ENCODE data around the gene PRKAG3. TPM values are rescaled to one million over a fixed set of nuclear protein-coding genes. Genes with fewer than 3 reads are reported as not detected.

The PRKAG3 gene
- total RNA-seq, 1 experiment from 2014 or later, result not detected

- intact Hi-C loops (cut with micrococcal nuclease; ENCODE audit: unreplicated experiment), result no loop called here
- H3K27me3 Mint-ChIP-seq (ENCODE audit: insufficient read depth, unreplicated experiment), result no peaks in the 10 kb centered on the region
- H3K4me1 Mint-ChIP-seq (ENCODE audit: low read depth, unreplicated experiment), result peaks cover 30% of the 10 kb centered on the region
Observed at GRCh38 chr2:218785103-218785502, 46.5 kb downstream of the PRKAG3 start.

GRCh38 chr2:218783688-218784087 is 47.9 kb downstream of the PRKAG3 start:
- intact Hi-C loops (cut with micrococcal nuclease; ENCODE audit: unreplicated experiment), result loop anchor here (2.0 kb wide), 1 partner anchor 73 kb away; the partner anchor contains the start of gene TTLL4
- CTCF ChIA-PET, result interaction anchor here (0.6 to 1.2 kb wide), 2 partner anchors 12 to 111 kb away, joined by 3 read pairs; no protein-coding TSS in a partner anchor
- peaks cover 15% of the 10 kb centered on the region; the same call in 1 of the 2 replicates for H3K4me1 ChIP-seq
- Mint-ChIP-seq H3K4me1 (ENCODE audit: low read depth, unreplicated experiment) (peaks cover 31% of the 10 kb centered on the region), H3K27ac (ENCODE audit: unreplicated experiment) (no peak overlapping the region), H3K9me3 (ENCODE audit: unreplicated experiment) (no peaks in the 10 kb centered on the region), H3K27me3 (ENCODE audit: insufficient read depth, unreplicated experiment) (no peaks in the 10 kb centered on the region), H3K36me3 (ENCODE audit: insufficient read depth, unreplicated experiment) (no peaks in the 10 kb centered on the region), H3K4me3 (ENCODE audit: unreplicated experiment) (no peak overlapping the region)
- H3K4me3 ChIP-seq (ENCODE audit: low read depth, low read length), result no peak overlapping the region
- H3K27me3 ChIP-seq (replicated peaks; ENCODE audit: control insufficient read depth, insufficient read depth, low read length), result no peaks in the 10 kb centered on the region
- no peaks in the 10 kb centered on the region for H3K36me3 ChIP-seq (ENCODE audit: control insufficient read depth, insufficient read depth, low read length)
- no peak for TF ChIP-seq CTCF (IDR thresholded peaks at IDR 0.05; ENCODE audit: insufficient read depth in 1 of 2, low read depth in 1 of 2, low read length in 1 of 2, severe bottlenecking in 1 of 2, unreplicated experiment in 1 of 2)
- no TSS peak for BruUV-seq (replicated peaks)
- no peaks in the 10 kb centered on the region for H3K9me3 ChIP-seq
- DNase-seq, result no peak
- POLR2A ChIA-PET, result interaction anchor here (0.6 kb wide), 1 partner anchor 57 kb away, joined by 3 read pairs; no protein-coding TSS in a partner anchor

More at GRCh38 chr2:218785103-218785502, 46.5 kb downstream of the PRKAG3 start:
- no peak for TF ChIP-seq CTCF (IDR thresholded peaks at IDR 0.05; ENCODE audit: insufficient read depth in 1 of 2, low read depth in 1 of 2, low read length in 1 of 2, severe bottlenecking in 1 of 2, unreplicated experiment in 1 of 2)
- no TSS peak for BruUV-seq (replicated peaks)
- Histone ChIP-seq H3K4me3 (ENCODE audit: low read depth, low read length) (no peak overlapping the region), H3K9me3 (no peaks in the 10 kb centered on the region), H3K4me1 (peaks cover 12% of the 10 kb centered on the region; the same call in 1 of the 2 replicates), H3K27me3 (replicated peaks; ENCODE audit: control insufficient read depth, insufficient read depth, low read length) (no peaks in the 10 kb centered on the region), H3K36me3 (ENCODE audit: control insufficient read depth, insufficient read depth, low read length) (no peaks in the 10 kb centered on the region)
- ChIA-PET POLR2A (no interaction called here), CTCF (no interaction called here)
- Mint-ChIP-seq H3K27ac (ENCODE audit: unreplicated experiment) (no peak overlapping the region), H3K9me3 (ENCODE audit: unreplicated experiment) (no peaks in the 10 kb centered on the region), H3K36me3 (ENCODE audit: insufficient read depth, unreplicated experiment) (no peaks in the 10 kb centered on the region), H3K4me3 (ENCODE audit: unreplicated experiment) (no peak overlapping the region)
- no peak for DNase-seq

- DNase-seq, result peak in 1 of 2 experiments; percentile 45
- H3K9me3 Mint-ChIP-seq (ENCODE audit: unreplicated experiment), result peaks cover 3% of the 10 kb centered on the region
- no peaks in the 10 kb centered on the region for H3K36me3 Mint-ChIP-seq (ENCODE audit: insufficient read depth, unreplicated experiment)
- H3K27me3 Mint-ChIP-seq (ENCODE audit: insufficient read depth, unreplicated experiment), result no peaks in the 10 kb centered on the region
- peak overlapping the region; percentile 81 for H3K4me3 Mint-ChIP-seq (ENCODE audit: unreplicated experiment)
- no peaks in the 10 kb centered on the region for H3K27me3 ChIP-seq (replicated peaks; ENCODE audit: control insufficient read depth, insufficient read depth, low read length)
- CTCF ChIA-PET, result interaction anchor here (0.8 to 2.1 kb wide), 5 partner anchors 25 to 1008 kb away, joined by 3 to 19 read pairs (median 4); partner anchors contain the start of gene TTLL4
- peaks cover 31% of the 10 kb centered on the region for H3K4me1 Mint-ChIP-seq (ENCODE audit: low read depth, unreplicated experiment)
- intact Hi-C loops (cut with micrococcal nuclease; ENCODE audit: unreplicated experiment), result loop anchor here (1.0 to 2.0 kb wide), 2 partner anchors 65 to 72 kb away; partner anchors contain the start of gene TTLL4
- H3K4me3 ChIP-seq (ENCODE audit: low read depth, low read length), result peak overlapping the region; percentile 35
- peak overlapping the region; percentile 38 for H3K27ac Mint-ChIP-seq (ENCODE audit: unreplicated experiment)
- H3K36me3 ChIP-seq (ENCODE audit: control insufficient read depth, insufficient read depth, low read length), result no peaks in the 10 kb centered on the region
- TF ChIP-seq CTCF (IDR thresholded peaks at IDR 0.05; ENCODE audit: insufficient read depth in 1 of 2, low read depth in 1 of 2, low read length in 1 of 2, severe bottlenecking in 1 of 2, unreplicated experiment in 1 of 2), result no peak
- BruUV-seq (replicated peaks), result no TSS peak
- POLR2A ChIA-PET, result interaction anchor here (0.9 to 1.5 kb wide), 3 partner anchors 72 to 283 kb away, joined by 3 to 5 read pairs (median 4); partner anchors contain the start of gene TTLL4
- H3K9me3 ChIP-seq, result no peaks in the 10 kb centered on the region
- H3K4me1 ChIP-seq, result peaks cover 15% of the 10 kb centered on the region; the same call in 1 of the 2 replicates
Observed at GRCh38 chr2:218782528-218782844, 49.1 kb downstream of the PRKAG3 start.
